ENCODE data around the gene PLGRKT.
"Not testable (repeated sequence)": the region's sequence is repeated elsewhere in the genome, so short reads cannot be mapped to it uniquely, and the experiment has no call there.

PLGRKT gene

DNA sequence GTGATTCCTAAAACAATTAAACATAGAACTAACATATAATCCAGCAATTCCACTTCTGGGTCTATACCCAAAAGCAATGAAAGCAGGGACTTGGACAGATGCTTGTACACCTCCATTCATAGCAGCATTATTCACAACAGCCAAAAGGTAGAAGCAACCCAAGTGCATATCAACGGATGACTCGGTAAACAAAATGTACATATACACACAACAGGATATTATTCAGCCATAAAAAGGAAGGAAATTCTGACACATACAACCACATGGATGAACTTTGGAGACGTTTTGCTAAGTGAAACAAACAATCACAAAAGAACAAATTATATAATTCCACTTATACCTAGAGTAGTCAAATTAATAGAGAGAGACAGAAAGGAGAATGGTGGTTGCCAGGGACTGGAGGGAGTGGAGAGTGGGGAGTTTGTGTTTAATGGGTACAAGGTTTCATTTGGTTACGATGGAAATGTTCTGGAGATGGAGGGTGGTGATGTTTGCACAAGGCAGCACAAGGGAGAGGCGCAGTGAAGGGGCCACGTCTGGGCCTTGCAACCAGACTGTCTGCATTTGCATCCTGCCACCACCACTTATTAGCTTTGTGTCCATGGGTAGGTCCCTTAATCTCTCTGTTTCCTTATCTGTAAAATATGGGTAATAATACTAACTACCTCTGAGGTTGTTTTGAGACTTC is 61.8 kb downstream of the PLGRKT start:
- no peak for DNase-seq (ENCODE audit: low read depth in 3 of 3)

DNA sequence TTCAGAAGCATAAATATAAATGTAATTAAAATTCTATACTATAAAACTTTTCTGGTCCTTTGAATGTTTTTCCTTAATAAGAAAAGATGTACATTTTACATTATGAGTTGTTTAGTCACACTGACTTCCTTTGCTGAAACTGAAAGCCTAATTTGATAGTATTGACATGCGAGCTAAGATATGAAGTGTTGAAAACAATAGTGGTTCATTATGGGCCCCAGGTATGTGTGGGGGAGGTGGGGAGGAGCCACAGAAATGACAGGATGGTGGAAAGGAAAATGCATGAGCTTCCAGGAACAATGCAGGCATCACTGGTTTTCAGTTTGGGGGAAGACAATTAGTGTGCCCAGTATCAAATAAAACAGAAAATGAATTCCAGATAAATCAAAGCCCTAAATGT is 62.6 kb downstream of the PLGRKT start:
- peak in 1 of 3 donors; percentile 6 for DNase-seq (ENCODE audit: low read depth in 3 of 3)

DNA sequence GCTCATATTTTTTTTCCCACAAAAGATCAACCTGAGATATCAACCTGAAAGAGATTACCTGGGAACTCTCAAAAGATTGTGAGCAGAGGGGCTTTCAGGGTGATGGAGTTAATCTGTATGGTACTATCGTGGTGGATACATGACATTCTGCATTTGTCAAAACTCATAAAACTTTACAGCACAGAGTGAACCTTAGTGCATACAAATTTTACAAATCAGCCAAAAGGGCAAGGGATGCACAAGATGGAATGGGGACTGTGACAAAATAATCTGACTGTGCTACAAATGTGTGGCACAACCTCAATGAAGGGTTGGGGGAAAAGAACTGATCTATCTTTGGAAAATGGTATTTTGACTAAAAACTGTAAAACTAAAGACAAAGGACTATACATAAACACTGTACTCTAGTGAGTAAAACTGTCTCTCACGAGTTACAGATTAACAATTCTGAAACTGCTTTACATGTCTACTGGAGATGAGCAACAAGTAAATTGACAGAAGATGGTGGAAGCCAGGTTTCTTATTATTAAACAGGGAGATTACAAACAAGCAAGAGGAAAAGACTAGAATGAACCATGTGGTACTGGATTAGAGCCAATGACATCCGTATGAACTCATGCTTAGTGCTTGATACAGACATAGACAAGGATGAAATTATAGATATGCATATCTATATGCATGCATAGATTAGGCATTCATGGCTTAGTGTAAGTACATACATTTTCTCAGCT is 73.3 kb downstream of the PLGRKT start:
- DNase-seq (ENCODE audit: low read depth in 3 of 3): no peak

DNA sequence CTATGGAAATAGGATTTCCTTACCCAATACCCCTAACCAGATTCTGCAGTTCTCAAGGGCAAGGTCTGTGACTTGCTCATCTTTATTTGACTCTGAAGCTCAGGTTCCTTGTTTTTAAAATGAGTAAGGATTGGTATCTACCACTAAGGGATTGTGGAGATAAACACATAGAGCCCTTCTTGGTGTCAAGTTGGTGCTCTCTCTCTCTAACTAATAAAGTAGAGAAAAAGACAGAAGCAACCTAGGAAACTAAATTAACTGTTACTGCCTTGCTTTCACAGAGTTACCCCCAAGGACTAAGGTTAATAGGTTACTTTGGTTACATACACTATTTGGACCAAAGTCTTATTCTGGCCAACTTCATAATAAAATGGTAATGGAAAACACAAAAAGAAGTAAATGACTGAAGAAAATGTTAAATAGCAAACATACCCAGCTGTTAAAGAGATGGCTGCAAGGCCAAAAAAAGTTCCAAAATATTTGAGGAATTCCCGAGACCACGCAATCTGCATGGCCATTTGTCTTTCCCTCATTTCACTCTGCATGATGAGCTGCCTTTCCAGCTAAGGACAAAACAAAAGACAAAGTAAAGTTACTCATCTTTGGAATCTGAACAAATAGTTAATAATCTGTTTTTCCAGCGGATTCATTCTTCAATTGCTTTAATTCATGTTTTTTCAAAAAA is 76.3 kb downstream of the PLGRKT start:
- DNase-seq (ENCODE audit: low read depth in 3 of 3): no peak

DNA sequence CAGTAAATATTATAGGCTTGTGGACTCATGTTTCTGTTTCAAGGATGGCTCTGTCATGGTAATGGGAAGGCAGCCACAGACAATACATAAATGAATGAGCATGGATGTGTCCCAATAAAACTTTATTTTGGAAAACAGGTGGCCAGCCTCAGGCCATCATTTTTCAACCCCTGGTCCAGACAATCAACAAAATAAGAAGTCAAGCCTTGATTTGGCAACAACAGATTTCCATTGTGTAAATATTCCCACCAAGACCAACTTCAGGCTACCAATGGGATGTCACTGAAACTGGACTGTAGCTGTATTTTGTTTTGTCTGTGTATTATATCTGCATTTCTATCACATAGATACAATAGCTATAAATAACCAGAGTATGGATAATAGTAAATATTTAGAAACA is 77.4 kb downstream of the PLGRKT start:
- DNase-seq (ENCODE audit: low read depth in 3 of 3): no peak

DNA sequence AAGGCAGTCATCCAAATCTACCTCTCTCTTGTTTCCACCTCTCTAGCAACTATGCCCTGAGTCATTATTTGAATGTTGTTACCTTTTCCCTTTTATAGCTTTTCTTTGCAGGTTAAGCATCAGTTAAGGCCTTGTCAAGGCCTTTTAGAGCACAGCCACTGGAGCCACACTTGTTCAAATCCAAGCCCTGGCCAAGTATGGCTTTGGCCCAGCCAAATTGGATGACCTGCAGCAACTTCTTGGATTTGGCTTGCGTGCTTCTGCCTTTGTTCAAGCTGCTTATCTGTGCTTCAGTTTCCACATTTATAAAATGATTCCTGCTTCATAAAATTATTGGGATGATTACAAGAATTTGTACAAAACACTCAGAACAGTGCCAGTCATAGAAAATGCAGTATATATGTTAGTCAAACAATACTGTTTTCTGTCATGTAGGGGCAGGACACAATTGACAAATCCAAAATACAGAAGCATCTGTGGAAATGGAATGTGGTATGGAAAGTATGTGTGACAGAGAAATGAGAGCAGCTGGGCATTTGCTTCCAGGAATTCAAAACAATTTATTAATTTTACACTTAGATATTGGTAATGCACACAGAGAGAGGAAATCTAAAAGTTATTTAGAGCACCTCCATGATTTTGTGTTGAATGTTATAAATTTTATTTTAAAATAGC is 80.2 kb downstream of the PLGRKT start:
- DNase-seq (ENCODE audit: low read depth in 3 of 3): no peak

DNA sequence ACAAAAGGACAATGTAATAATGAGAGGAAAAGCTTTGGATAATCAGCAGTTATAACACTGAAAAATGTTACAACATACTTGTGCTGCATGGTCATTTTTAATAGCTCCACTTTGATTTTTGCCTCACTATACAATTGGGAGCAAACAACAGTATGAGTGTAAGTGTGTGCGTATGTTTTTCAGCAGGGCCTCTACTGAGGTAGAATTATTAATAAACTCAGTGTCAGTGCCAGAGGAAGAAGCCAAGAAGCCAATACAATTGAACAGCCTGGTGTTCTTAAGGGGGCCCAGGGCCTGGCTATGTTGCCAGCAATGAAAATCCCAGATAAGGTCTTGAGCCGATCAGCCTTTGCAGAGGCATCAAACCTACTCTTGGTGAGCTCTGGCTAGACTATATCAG is 81.9 kb downstream of the PLGRKT start:
- DNase-seq (ENCODE audit: low read depth in 3 of 3): no peak

DNA sequence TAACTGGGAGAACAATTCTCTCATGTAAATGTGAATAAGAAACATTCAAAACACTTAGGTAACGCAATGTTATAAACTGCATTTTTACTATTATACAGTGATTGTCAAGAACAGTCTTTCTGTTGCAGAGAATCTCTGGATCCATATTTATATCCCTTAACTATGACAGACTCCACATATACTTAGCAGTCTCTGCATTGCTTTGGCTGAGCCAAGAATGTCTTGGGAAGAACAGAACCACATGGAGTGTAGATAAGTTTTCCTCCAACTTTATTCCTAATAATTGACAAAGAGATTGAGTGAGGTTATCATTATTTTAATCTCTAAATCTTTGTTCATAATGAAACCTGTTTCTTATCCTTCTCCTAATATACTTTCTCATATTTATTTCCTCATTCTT is 82.5 kb downstream of the PLGRKT start:
- no peak for DNase-seq (ENCODE audit: low read depth in 3 of 3)

DNA sequence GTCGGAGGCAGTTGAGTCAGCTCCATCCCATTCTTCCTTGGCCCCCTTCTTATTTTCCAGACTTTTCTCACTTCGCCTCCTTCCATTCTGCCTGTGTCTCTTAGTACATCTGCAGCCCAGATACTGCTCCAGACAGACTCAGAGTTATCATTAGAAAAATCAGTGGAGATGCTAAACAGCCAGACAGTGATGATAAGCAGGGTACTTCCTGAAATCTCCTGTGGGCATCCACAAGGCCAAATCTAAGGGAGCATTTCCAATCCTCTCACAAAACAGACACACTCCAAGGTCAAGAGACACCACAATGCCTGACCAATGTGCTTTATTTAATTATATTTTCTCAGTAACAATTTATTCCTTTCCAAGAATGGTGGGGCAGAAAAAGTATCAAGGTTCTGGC is 83.5 kb downstream of the PLGRKT start:
- DNase-seq (ENCODE audit: low read depth in 3 of 3): no peak

DNA sequence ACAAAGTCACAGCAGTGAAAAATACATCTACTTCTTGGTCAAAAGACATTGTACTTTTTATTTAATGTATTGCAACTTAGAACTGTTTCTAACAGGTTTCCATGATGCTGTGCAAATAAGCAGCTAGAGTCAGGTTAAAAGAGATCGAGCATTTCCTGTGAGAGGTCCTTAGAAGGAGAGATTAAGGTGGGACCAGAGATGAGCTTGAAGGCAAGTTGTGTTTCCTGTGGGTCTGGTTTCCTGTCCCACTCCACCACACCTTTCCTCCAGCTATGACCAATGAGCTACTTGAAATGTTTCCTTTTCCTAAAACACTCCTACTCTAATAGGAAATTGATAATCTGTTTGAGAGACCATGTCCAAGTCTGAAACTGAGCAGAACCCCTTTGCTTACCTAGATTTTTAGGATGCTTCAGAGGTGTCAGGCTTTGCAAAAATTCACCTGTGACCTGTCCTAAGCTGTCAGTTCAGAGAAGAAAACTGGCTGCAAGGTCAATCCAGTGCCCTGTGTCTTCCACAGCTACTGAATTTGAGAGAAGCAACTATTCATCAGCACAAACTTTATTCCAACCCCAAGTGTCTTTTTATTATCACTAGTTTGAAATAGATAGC is 85.0 kb downstream of the PLGRKT start:
- DNase-seq (ENCODE audit: low read depth in 3 of 3): no peak

DNA sequence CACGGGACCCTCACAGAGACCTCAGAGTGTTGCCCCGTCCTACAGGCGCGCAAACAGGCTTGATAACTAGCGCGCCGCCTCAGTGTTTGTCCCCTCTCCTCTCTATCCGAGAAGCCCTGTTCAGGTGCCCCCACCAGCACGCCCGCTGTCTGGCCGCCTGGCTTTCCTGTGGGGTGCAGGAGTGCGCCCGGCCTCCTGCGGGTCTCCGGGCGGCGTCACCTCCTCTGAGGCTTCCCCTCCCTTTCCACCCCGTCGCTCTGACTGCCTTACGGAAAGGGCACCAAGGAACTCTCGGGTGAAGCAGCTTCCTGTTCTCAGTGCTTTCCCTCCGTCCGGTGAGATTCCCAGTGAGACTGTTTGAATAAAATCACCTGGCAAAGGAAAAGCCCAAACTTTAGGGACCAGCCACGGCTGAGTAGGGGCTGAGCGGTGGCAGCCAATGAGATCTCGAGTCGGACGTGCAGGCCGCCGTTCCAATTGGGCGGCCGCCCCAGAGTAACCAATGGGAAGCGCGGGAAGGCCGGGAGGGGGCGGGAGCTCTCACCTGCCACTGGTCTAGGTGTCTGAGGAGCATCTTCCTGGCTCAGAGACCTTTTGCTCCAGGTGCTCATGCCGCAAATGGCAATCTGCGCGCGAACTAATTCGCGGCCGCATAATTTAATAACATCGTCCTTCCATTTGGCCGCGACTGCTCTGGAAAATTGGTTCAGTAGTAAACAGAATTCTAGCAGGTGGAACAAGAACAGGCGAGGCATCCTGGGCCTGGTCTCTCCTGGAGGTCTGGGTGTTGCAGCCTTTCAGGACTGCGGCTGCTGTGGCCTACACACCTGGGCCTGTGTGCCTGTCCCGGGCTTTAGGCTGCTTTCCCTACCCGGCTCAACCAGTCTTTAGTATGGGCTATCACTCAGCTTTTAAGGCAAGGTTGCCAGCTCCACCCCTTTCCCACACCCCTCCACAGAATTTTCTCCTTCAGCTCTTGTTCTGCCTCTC is 98.4 kb downstream of the PLGRKT start, which contains the start of gene RLN1:
Gene RLN1 (minus strand): TSS at position 885 of the 990 bp plus-strand sequence. CDS start 130 bp downstream, at position 755.
- DNase-seq (ENCODE audit: low read depth in 3 of 3): peak in 1 of 3 donors; percentile 15

DNA sequence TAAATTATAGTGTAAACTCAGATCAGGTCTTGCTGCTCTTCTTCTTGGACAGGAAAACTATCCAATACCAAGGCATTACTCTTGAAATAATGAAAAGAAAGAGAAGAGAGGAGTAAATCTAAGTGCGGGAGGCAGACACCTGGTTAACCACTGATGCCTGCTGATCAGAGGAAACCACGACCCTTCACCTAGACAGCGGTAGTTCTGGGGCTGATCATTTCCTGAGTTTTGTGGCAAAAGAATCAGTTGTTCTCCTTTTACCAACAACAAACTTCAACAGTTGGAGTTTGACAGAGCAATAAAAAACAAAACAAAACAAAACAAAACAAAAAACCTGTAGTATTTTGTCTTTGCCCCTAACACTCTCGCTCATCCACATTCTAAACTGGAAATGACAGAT is 101.0 kb downstream of the PLGRKT start:
- DNase-seq (ENCODE audit: low read depth in 3 of 3): no peak

DNA sequence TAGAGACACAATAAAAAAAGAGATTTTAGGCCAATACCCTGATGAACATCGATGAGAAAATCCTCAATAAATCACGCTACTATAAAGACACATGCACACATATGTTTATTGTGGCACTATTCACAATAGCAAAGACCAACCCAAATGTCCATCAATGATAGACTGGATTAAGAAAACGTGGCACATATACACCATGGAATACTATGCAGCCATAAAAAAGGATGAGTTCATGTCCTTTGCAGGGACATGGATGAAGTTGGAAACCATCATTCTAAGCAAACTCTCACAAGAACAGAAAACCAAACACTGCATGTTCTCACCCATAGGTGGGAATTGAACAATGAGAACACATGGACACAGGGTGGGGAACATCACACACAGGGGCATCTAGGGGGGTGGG is 106.4 kb downstream of the PLGRKT start:
- DNase-seq (ENCODE audit: low read depth in 3 of 3): not testable (repeated sequence)

DNA sequence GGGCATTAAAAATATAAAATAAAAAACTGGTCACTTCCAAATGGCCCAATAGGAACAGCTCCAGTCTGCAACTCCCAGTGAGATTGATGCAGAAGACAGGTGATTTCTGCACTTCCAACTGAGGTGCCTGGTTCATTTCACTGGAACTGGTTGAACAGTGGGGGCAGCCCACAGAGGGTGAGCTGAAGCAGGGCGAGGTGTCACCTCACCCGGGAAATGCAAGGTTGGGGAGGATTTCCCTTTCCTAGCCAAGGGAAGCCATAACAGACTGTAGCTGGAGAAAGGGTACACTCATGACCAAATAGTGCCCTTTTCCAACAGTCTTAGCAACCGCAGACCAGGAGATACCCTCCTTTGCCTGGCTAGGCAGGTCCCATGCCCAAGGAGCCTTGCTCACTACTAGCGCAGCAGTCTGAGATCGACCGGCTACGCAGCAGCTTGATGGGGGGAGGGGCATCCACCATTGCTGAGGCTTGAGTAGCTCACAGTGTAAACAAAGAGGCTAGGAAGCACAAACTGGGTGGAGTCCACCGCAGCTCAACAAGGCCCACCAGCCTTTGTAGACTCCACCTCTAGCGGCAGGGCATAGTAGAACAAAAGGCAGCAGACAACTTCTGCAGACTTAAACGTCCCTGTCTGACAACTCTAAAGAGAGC is 110.7 kb downstream of the PLGRKT start:
- DNase-seq (ENCODE audit: low read depth in 3 of 3): no peak

DNA sequence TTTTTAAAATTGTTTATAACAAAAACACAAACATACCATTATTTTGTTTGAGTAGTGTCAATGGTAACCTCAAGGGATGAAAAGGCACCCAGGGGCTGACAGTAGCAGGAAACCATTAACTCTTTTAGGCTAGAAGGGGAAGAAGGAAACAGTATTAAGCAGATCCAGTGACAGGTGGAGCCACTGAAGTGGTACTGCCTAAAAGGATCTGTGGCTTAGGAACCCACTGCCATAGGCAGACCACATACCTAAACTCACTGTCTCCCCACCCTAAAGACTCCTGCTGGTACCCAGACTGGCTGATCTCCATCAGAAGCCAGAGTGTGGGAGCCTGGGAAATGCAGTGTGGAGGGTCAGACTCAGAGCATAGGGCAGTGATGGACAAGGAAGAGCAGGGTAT is 111.5 kb downstream of the PLGRKT start:
- no peak for DNase-seq (ENCODE audit: low read depth in 3 of 3)

DNA sequence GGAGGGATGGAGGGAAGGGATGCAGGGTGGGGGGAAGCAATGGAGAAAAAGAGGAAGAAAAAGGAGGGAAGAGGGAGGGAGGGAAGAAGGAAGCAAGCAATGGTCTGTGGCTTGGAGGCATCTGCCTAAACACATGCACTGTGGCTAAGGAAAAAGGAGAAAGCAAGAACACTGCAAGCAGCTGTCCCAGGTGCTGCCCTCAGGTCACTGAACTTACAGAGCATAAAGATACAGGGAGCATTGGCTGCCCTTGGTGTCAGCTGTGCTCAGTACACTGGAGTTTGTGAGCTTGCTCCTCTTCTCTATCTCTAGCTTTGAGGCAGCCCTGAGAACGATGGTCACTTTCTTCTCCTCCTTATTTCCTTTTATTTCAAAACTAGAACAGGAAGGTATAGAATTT is 116.1 kb downstream of the PLGRKT start:
- not testable (repeated sequence) for DNase-seq (ENCODE audit: low read depth in 3 of 3)

DNA sequence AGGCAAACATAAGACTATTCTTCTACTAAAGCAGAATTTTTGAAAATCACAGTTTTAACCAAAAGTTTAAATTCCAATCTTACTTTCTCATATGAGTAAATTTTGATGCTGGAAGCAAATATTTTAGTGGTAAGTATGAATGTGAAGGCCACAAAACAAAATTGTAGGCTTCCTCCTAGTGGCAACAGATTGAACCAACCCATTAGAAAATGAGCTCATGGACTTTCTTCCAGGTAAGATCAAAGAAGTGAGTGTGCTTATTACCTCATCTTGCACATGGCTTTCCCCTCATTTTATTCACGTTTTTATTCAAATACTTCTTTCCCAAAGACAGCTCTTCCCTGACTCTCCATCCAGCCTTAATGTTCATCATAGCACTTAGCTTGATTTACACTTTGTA is 116.7 kb downstream of the PLGRKT start:
- no peak for DNase-seq (ENCODE audit: low read depth in 3 of 3)

DNA sequence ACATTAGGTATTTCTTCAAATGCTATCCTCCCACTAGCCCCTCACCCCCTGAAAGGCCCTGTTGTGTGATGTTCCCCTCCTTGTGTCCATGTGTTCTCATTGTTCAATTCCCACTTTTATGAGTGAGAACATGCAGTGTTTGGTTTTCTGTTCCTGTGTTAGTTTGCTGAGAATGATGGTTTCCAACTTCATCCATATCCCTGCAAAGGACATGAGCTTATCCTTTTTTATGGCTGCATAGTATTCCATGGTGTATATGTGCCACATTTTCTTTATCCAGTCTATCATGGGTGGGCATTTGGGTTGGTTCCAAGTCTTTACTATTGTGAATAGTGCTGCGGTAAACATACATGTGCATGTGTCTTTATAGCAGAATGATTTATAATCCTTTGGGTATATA is 121.3 kb downstream of the PLGRKT start:
- DNase-seq (ENCODE audit: low read depth in 3 of 3): not testable (repeated sequence)

DNA sequence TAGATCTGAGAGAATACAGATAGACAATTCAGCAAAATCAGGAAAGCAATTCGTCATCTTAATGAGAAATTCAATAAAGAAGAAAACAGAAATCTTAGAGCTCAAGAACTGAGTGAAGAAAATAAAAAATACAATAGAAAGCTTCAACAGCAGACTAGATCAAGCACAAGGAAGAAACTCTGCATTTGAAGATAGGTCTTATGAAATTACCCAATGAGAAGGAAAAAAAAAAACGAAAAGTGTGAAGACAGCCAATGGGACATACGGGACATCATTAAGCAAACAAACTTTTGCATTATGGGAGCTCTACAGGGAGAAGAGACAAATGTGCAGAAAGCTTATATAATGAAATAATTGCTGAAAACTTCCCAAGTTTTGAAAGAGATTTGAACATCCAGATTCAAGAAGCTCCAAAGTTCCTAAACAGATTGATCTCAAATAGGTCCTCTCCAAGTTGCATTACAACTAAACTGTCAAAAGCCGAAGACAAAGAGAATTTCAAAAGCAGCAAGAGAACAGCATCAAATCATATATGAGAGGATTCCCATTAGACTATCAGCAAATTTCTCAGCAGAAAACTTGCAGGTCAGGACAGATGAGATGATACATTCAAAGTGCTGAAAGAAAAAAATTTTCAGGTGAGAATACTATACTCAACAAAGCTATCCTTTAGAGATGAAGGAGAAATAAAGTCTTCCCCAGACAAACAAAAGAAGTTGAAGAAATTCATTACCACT is 122.4 kb downstream of the PLGRKT start:
- DNase-seq (ENCODE audit: low read depth in 3 of 3): no peak
